Activated T-helper 1 cell treated with anti-CD3 and anti-CD28 coated beads, Interleukin-12 subunit alpha, Interleukin-12 subunit beta, Interleukin-2, Interleukin-4 antibody, amounts not matched to agents 30 ng/mL and 10 ng/mL and 1 ng/mL, durations not matched to agents 14 hours and 24 hours and 36 hours (primary cell): ENCODE data around the gene NOTCH2. TPM values are rescaled to one million over a fixed set of nuclear protein-coding genes. Genes with fewer than 3 reads are reported as not detected.
"Not testable (repeated sequence)": the region's sequence is repeated elsewhere in the genome, so short reads cannot be mapped to it uniquely, and the experiment has no call there.

Experiments used
- DNase-seq: peaks from one replicate; pipeline ENCODE4 v3.0.0; 2021; ENCODE audit warnings: low spot score
- H3K27ac Mint-ChIP-seq: one replicate; pipeline ENCODE4 v1.8.0; 2021; ENCODE audit warnings: mild to moderate bottlenecking, mixed read lengths
- H3K27me3 Mint-ChIP-seq: one replicate; pipeline ENCODE4 v1.8.0; 2022; ENCODE audit warnings: mild to moderate bottlenecking, moderate library complexity, mixed read lengths; ENCODE audit not compliant: insufficient read depth
- H3K36me3 Mint-ChIP-seq: one replicate; pipeline ENCODE4 v1.8.0; 2021; ENCODE audit warnings: low read depth, mixed read lengths
- H3K4me1 Mint-ChIP-seq: one replicate; pipeline ENCODE4 v1.8.0; 2021; ENCODE audit warnings: low read depth, mixed read lengths
- H3K4me3 Mint-ChIP-seq: one replicate; pipeline ENCODE4 v1.8.0; 2021; ENCODE audit warnings: mild to moderate bottlenecking, moderate library complexity, mixed read lengths
- H3K9me3 Mint-ChIP-seq: one replicate; pipeline ENCODE4 v1.8.0; 2021; ENCODE audit warnings: mixed read lengths
- intact Hi-C: fragments of 100-400 bp; cut with micrococcal nuclease; formaldehyde crosslinking; loops from one replicate; pipeline ENCODE4 v1.15.1; 2024
- total RNA-seq: library from RNA; stranded (reverse); gene quantifications from 2 replicates; pipeline ENCODE4 v1.2.3, GENCODE V29; 2022

NOTCH2 gene
- total RNA-seq, 1 donor from 2014 or later = 110 TPM

DNA sequence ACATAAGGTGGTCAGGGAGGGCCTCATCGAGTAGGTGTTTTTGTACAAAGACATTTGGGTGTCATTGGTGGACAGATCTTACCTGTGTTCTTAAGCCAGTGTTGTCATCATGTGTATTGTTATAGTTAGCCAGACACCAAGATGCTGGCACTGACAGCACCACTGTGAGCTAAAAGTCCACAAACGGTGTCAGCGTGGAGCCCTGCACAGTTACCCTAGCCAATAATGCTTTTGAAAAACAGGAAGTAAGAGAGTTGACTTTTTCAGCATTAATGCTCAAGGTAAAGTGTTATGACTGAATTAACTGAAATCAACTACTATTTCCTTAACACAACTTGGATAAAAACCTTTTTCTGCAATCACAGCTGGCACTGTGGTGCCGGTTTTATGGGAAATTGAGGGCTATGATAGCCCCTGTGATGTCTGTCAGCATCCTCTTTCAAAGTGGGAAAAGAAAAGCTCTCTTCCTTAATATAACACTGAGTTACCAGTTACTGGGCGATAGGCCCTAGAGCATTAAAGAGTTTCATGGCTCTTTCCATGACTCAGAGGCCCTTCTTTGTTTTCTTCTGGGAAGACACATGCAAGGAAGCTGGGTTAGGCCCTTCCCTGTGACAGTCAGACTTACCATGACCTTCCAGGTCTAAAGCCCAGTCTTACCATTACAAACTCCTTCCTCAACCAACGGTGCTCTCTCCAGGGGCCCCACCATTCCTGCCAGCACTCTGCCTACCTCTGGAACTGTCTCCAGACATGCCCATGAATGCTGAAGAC lies 29.7 kb upstream of the NOTCH2 start:
- H3K27me3 Mint-ChIP-seq, H3K4me3 Mint-ChIP-seq, H3K9me3 Mint-ChIP-seq, H3K27ac Mint-ChIP-seq, H3K4me1 Mint-ChIP-seq, DNase-seq, H3K36me3 Mint-ChIP-seq, intact Hi-C loops: not testable (repeated sequence)

DNA sequence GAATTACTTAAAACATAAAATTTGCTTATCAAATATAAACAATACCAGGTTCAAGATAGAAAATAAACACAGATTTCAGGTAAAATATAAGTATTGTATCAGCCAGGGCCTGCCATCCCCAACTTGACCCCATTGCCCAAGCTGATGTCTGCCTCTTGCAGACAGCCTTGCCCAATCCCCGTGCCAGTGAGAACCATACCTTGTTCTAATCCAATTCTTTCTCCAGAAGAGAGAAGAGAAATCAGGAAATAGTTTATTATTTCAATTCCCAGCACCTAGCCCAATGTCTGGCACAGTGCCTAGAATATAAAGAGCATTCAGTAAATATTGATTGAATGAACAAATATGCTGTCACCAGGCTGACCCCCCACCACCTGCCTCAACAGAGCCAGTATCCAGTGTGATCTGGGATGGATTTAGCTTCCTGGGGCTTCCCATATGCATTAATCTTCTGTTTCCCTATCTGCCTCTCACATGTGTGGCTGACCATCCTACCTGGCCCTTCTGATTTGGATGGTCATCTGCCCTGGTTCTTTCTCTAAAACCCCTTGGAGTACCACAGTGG lies 27.6 kb upstream of the NOTCH2 start:
- H3K4me3 Mint-ChIP-seq, H3K27ac Mint-ChIP-seq, DNase-seq, H3K27me3 Mint-ChIP-seq, H3K9me3 Mint-ChIP-seq, H3K36me3 Mint-ChIP-seq, intact Hi-C loops, H3K4me1 Mint-ChIP-seq: not testable (repeated sequence)

DNA sequence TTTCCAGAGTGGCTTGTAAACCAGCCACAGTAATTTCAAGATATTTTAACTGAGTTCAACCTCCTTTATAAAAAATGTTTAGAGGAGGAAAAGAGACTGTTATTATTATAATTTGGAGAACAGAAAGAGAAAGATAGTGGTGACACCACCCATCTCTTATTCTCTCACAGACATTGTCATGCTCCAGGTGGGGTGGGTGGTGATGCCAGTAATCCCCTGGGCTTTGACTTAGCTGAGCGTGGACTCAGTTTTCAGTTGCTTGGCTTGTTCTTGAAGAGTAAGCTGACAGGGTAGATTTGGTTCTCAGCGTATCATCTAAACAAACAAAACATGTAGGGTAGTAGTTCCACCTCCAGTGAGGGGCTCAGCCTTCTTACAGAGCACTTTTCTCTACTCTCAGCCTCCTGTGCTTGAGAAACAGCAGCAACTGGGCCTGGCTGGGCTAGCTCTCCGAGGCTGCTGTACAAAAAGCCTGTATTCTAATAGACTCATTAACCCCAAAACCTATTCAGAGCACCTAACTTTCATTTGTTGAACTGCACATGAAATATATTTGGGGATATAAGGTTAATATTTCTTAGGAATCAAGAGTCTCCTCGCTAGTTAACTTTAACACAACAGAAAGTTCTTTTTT lies 24.2 kb upstream of the NOTCH2 start:
- H3K9me3 Mint-ChIP-seq, H3K27me3 Mint-ChIP-seq, H3K27ac Mint-ChIP-seq, H3K4me3 Mint-ChIP-seq, H3K4me1 Mint-ChIP-seq, DNase-seq, H3K36me3 Mint-ChIP-seq, intact Hi-C loops: not testable (repeated sequence)

DNA sequence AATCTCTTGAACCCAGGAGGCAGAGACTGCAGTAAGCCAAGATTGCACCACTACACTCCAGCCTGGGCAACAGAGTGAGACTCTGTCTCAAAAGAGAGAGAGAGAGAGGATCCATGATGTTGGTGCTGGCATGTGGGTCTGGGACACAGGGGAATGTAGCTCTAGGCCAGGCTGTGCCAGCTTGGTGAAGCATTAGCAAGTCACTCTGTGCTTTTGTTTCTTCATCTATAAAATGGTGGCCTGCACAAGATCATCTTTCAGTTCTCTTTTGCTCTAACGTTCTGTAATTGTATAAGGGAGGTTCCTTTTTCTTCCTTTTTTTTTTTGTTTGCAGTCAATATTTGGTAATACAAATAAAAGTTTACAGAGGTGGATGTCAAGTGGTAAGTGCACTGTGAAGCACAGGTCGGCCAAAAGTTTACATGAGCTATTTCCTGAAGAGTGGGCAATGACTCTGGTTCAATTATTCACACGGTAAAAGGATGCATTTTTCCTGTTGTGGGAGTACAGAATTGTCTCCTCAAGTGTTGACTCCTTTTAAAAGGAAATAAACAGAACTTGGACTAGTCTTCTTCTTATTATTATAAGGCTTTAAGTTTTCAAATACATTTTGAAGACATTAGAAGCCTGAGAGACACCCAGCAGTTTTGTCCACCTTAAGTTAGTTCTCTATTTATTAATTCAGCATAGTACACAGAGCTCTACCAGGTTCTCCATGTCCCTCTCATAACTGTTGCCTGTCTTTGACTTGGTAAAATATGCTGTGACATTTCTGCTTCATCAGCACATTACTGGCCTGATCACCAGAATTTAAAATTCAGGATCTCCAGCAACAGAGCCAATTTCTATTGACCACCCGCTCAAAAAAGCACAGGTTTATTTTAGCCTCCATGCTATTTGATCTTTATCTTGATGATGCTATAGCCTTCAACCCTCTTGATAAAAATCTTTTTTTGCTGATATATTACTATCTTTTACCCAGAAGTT lies 23.1 kb upstream of the NOTCH2 start:
- H3K4me1 Mint-ChIP-seq, intact Hi-C loops, H3K27me3 Mint-ChIP-seq, DNase-seq, H3K4me3 Mint-ChIP-seq, H3K9me3 Mint-ChIP-seq, H3K27ac Mint-ChIP-seq, H3K36me3 Mint-ChIP-seq: not testable (repeated sequence)

DNA sequence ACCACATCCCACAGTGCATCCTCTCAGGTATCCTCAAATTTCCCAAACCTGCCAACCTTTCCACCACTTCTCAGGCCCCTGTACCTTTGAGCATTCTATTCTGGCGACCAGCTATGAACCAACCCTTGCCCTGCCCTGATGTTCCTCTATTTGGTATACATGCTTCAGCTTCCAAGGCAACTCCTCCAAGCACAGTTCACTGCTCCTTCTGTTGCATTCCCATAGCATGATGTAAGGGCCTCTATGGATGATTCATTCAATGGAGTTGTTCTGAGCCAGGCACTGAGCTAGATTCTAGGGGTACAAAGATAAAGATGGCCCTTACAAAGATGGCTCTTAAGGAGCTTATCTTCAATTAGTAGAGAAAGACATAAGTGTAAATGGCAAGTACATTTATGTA lies 21.4 kb upstream of the NOTCH2 start:
- peaks cover 11% of the 10 kb centered on the region for H3K4me1 Mint-ChIP-seq
- H3K27ac Mint-ChIP-seq, H3K9me3 Mint-ChIP-seq, H3K36me3 Mint-ChIP-seq, H3K4me3 Mint-ChIP-seq, intact Hi-C loops, DNase-seq, H3K27me3 Mint-ChIP-seq: not testable (repeated sequence)

- DNase-seq = peak; percentile 17
- peak overlapping the region; percentile 71 for H3K27ac Mint-ChIP-seq
- H3K36me3 Mint-ChIP-seq, H3K4me3 Mint-ChIP-seq, H3K27me3 Mint-ChIP-seq, intact Hi-C loops, H3K9me3 Mint-ChIP-seq: not testable (repeated sequence)
- peaks cover 11% of the 10 kb centered on the region for H3K4me1 Mint-ChIP-seq
Observed at GRCh38 chr1:120087959-120088358, 18.5 kb upstream of the NOTCH2 start.

DNA sequence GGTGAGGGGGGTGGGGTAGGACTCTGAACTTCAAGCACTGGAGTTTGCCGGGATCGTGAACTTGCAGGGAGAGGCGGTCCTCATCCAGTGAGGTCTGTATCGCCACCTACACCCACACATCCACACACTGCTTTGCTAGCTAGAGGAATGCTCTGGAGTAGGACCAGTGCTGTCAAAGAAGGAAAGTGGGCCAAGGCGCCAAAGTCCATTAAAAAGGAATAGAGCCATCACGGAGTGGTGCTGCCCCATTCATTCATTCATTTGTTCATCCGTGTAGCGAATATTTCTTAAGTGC lies 405 bp upstream of the NOTCH2 start:
- H3K9me3 Mint-ChIP-seq, H3K27me3 Mint-ChIP-seq, H3K4me1 Mint-ChIP-seq, H3K27ac Mint-ChIP-seq, H3K4me3 Mint-ChIP-seq, intact Hi-C loops, H3K36me3 Mint-ChIP-seq, DNase-seq: not testable (repeated sequence)

GRCh38 chr1:120068683-120069066 lies 787 bp downstream of the NOTCH2 start:
- H3K4me3 Mint-ChIP-seq = peak overlapping the region; percentile 15
- H3K36me3 Mint-ChIP-seq, H3K9me3 Mint-ChIP-seq, H3K4me1 Mint-ChIP-seq, H3K27ac Mint-ChIP-seq, DNase-seq, H3K27me3 Mint-ChIP-seq, intact Hi-C loops: not testable (repeated sequence)

DNA sequence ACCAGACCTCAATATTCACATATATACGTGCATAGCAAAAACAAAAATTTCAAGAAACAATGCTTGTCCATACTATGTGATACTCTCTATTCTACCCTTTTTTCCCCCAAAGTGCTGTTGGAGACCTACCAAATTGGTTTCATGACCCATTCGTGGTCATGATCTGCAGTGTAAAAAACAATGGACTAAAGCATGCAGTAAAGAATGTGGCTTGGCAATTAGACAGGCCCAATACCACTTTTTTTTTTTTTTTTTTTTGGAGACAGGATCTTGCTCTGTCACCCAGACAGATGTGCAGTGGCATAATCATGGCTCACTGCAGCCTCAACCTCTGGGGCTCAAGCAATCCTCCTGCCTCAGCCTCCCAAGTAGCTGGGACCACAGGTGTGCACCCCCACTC lies 21.3 kb downstream of the NOTCH2 start:
- intact Hi-C loops, H3K9me3 Mint-ChIP-seq, H3K4me3 Mint-ChIP-seq, H3K27me3 Mint-ChIP-seq, H3K36me3 Mint-ChIP-seq, DNase-seq, H3K27ac Mint-ChIP-seq, H3K4me1 Mint-ChIP-seq: not testable (repeated sequence)

DNA sequence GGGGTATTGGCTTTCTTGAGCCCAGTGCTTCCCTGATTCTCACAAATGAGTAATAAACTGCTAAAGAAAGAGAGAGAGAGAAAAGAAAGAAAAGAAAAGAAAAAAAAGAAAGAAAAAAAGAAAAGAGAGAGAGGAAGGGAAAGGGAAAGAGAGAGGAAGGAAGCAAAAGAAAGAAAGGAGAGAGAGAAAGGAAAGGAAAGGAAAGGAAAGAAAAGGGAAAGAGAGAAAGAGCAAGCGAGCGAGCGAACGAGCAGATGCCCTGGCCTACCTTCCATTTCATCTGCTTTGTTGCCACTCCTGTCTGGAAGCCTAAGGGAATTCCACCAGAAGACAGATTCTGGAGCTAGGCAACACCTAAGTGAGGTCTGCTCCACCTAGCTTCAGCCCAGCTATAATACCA lies 27.7 kb downstream of the NOTCH2 start:
- H3K4me1 Mint-ChIP-seq, H3K36me3 Mint-ChIP-seq, H3K4me3 Mint-ChIP-seq, H3K9me3 Mint-ChIP-seq, H3K27me3 Mint-ChIP-seq, intact Hi-C loops, DNase-seq, H3K27ac Mint-ChIP-seq: not testable (repeated sequence)

GRCh38 chr1:120032253-120032652 lies 37.2 kb downstream of the NOTCH2 start:
- H3K27me3 Mint-ChIP-seq, intact Hi-C loops, H3K4me1 Mint-ChIP-seq, DNase-seq, H3K27ac Mint-ChIP-seq, H3K4me3 Mint-ChIP-seq, H3K9me3 Mint-ChIP-seq, H3K36me3 Mint-ChIP-seq: not testable (repeated sequence)

DNA sequence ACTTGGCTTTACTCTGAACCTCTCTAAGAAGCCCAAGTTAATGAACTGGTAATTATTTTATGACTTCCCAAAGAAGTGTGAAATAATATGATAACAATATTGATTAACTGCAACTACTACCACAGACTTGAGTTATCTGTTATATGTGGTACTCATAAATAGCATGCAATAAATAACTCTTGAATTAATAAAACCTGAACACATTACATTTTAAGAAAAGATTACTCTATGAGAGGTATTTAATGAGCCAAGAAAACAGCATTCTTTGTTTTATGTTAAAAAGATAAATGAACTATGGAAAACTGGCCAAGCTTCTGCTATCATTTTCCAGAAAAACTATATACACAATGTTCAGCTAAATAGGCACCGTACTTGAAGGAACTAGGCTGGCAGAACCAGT lies 45.7 kb downstream of the NOTCH2 start:
- H3K9me3 Mint-ChIP-seq, H3K4me3 Mint-ChIP-seq, DNase-seq, H3K27ac Mint-ChIP-seq, H3K4me1 Mint-ChIP-seq, H3K36me3 Mint-ChIP-seq, intact Hi-C loops, H3K27me3 Mint-ChIP-seq: not testable (repeated sequence)

- H3K27ac Mint-ChIP-seq, H3K4me3 Mint-ChIP-seq, H3K4me1 Mint-ChIP-seq, H3K9me3 Mint-ChIP-seq, DNase-seq, H3K36me3 Mint-ChIP-seq, H3K27me3 Mint-ChIP-seq, intact Hi-C loops: not testable (repeated sequence)
Observed at GRCh38 chr1:120014978-120015377, 54.5 kb downstream of the NOTCH2 start.
